Gastrocnemius medialis (tissue), 4 donors: ENCODE data around the gene DCC.

Experiments
- CTCF ChIP-seq, 5 experiments: fragments of 450-650 bp in 3 of 5; fragments of 200-600 bp in 2 of 5; sonication (generic) in 2 of 5; IDR thresholded peaks in 4 of 5; conservative IDR thresholded peaks in 1 of 5; 1 replicate in 4 of 5; 2 replicates in 1 of 5; pipeline ENCODE4 v1.5.1; 2016 to 2019; ENCODE audit warnings: antibody characterized with exemption in 5 of 5, mild to moderate bottlenecking in 3 of 5, moderate library complexity in 3 of 5
- POLR2A ChIP-seq, 2 donors: fragments of 450-650 bp; IDR thresholded peaks; one replicate each; pipeline ENCODE4 v1.6.1; 2017; ENCODE audit warnings: antibody characterized with exemption in 2 of 2, mild to moderate bottlenecking in 2 of 2, moderate library complexity in 2 of 2

- TF ChIP-seq CTCF (IDR thresholded peaks at IDR 0.05 in 4 of 5, conservative IDR thresholded peaks at IDR 0.05 in 1 of 5) (no peak), POLR2A (IDR thresholded peaks at IDR 0.05) (no peak)
Measured at GRCh38 chr18:52343731-52344340, 3.8 kb downstream of the DCC start.
